Measurements from ENCODE around the gene DDX42. TPM values are rescaled to one million over a fixed set of nuclear protein-coding genes. Genes with fewer than 3 reads are reported as not detected.

Gene DDX42
- total RNA-seq, 1 donor from 2014 or later = 125 TPM

GRCh38 chr17:63834431-63835166 is 60.6 kb downstream of the DDX42 start:
- DNase-seq (ENCODE audit: low read depth) (peak; percentile 62), FAIRE-seq (no peak)
- Histone ChIP-seq H3K4me2 (ENCODE audit: low read length) (no peak overlapping the region), H3K9ac (ENCODE audit: low read length) (no peak overlapping the region), H3K27me3 (ENCODE audit: insufficient read depth, low read length) (no peaks in the 10 kb centered on the region), H3K4me3 (ENCODE audit: insufficient read depth, low read depth, low read length) (no peak overlapping the region), H2AFZ (ENCODE audit: low read depth, low read length) (no peak overlapping the region), H3K9me3 (ENCODE audit: insufficient read depth, low read depth, low read length) (no peaks in the 10 kb centered on the region), H3K36me3 (ENCODE audit: insufficient read depth, low read length) (peaks cover 48% of the 10 kb centered on the region), H4K20me1 (ENCODE audit: insufficient read depth, low read length) (peaks cover 89% of the 10 kb centered on the region), H3K4me1 (ENCODE audit: insufficient read depth, low read length) (no peaks in the 10 kb centered on the region), H3K79me2 (ENCODE audit: insufficient read depth, low read length) (peaks cover 47% of the 10 kb centered on the region), H3K27ac (ENCODE audit: low read depth, low read length) (no peak overlapping the region)
- H3K27ac Mint-ChIP-seq (ENCODE audit: unreplicated experiment) = no peak overlapping the region
- peak; percentile 66 for TF ChIP-seq CTCF (IDR thresholded peaks at IDR 0.05; ENCODE audit: insufficient read depth, low read depth, low read length)
- no peak for TF ChIP-seq EZH2 (IDR thresholded peaks at IDR 0.05; ENCODE audit: insufficient read depth, low read length)
- H3K4me1 Mint-ChIP-seq (ENCODE audit: low read depth, unreplicated experiment) = peaks cover 2% of the 10 kb centered on the region
- H3K4me3 Mint-ChIP-seq (ENCODE audit: unreplicated experiment) = no peak overlapping the region
- no peaks in the 10 kb centered on the region for H3K9me3 Mint-ChIP-seq (ENCODE audit: unreplicated experiment)
- peaks cover 25% of the 10 kb centered on the region for H3K36me3 Mint-ChIP-seq (ENCODE audit: low read depth, unreplicated experiment)
- H3K27me3 Mint-ChIP-seq (ENCODE audit: low read depth, unreplicated experiment) = no peaks in the 10 kb centered on the region

- H3K79me2 ChIP-seq (ENCODE audit: insufficient read depth, low read length) = peaks cover 46% of the 10 kb centered on the region
- no peak overlapping the region for H3K27ac Mint-ChIP-seq (ENCODE audit: unreplicated experiment)
- FAIRE-seq = no peak
Observed at GRCh38 chr17:63835167-63835720, 61.3 kb downstream of the DDX42 start.

More at GRCh38 chr17:63835167-63835720, 61.3 kb downstream of the DDX42 start:
- no peak overlapping the region for H3K4me3 ChIP-seq (ENCODE audit: insufficient read depth, low read depth, low read length)
- H4K20me1 ChIP-seq (ENCODE audit: insufficient read depth, low read length) = peaks cover 85% of the 10 kb centered on the region
- no peak overlapping the region for H3K27ac ChIP-seq (ENCODE audit: low read depth, low read length)
- H2AFZ ChIP-seq (ENCODE audit: low read depth, low read length) = no peak overlapping the region
- Mint-ChIP-seq H3K9me3 (ENCODE audit: unreplicated experiment) (no peaks in the 10 kb centered on the region), H3K36me3 (ENCODE audit: low read depth, unreplicated experiment) (peaks cover 21% of the 10 kb centered on the region), H3K27me3 (ENCODE audit: low read depth, unreplicated experiment) (no peaks in the 10 kb centered on the region), H3K4me3 (ENCODE audit: unreplicated experiment) (no peak overlapping the region), H3K4me1 (ENCODE audit: low read depth, unreplicated experiment) (peaks cover 2% of the 10 kb centered on the region)
- DNase-seq (ENCODE audit: low read depth) = no peak
- H3K36me3 ChIP-seq (ENCODE audit: insufficient read depth, low read length) = peaks cover 42% of the 10 kb centered on the region
- no peak overlapping the region for H3K9ac ChIP-seq (ENCODE audit: low read length)
- H3K4me2 ChIP-seq (ENCODE audit: low read length) = no peak overlapping the region
- TF ChIP-seq EZH2 (IDR thresholded peaks at IDR 0.05; ENCODE audit: insufficient read depth, low read length) (no peak), CTCF (IDR thresholded peaks at IDR 0.05; ENCODE audit: insufficient read depth, low read depth, low read length) (no peak)
- no peaks in the 10 kb centered on the region for H3K4me1 ChIP-seq (ENCODE audit: insufficient read depth, low read length)
- H3K27me3 ChIP-seq (ENCODE audit: insufficient read depth, low read length) = no peaks in the 10 kb centered on the region
- no peaks in the 10 kb centered on the region for H3K9me3 ChIP-seq (ENCODE audit: insufficient read depth, low read depth, low read length)
